Endothelial cell of hepatic sinusoid (primary cell): ENCODE results near the gene SPIRE2.
"Not testable (repeated sequence)": the region's sequence is repeated elsewhere in the genome, so short reads cannot be mapped to it uniquely, and the experiment has no call there.

Experiments
- in situ Hi-C: cut with HindIII; loops from 2 replicates; pipeline ENCODE4 v1.10.0; 2017; ENCODE audit warnings: low sequenced_read_pairs

The SPIRE2 gene

DNA sequence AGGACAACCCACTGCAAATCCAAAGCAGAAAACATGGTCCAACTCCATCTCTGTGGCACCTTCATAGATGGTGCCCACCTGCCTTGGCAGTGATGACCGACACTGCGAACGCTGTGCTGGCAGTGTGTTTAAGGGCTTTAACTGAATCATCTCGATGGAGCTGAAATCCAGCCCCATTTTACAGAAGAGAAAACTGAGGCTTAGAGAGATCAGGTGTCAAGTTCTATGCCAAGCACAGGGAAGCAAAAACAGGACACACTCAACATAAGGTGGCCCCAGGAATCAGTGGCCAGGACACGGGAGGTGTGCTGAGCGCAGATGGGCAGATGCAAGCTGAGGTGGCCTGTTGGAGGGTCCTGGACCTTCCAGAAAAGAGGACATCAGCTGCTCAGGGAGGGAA, 34.5 kb downstream of the SPIRE2 start:
- in situ Hi-C loops, result no loop called here

DNA sequence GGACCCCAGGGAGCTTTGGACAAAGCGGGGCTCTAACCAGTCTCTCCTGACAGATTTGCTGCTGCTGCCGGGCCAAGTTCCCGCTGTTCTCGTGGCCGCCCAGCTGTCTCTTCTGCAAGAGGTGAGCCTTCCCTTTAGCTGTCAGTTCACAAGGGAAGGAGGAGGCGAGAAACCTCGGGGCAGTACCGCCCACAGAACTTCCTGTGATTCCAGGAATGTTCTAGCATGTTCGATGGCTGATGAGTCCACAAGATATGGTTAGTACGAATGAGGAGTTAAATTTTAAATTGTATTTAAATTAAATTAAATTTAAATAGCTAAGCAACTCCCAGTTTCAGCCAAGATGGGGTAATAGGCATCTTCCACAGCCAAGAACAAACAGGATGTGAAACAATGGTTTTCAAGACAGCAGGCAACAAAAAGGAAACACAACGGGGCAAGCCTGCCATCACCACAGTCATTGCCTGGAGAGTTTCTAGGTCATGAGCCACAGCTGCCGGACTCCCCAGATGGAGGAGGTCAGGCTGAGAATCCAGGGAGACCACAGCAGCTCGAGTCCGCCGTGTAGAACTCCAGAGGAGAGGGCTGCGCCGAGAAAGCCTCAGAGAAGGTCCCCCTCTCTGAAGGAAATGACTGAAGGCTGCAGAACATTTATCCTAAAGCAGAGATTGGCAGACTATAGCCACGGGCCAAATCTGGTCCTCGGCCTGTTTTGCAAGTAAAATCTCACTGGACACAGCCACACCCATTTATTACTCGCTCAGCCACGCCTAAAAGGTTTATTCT, 35.7 kb downstream of the SPIRE2 start:
- in situ Hi-C loops, result no loop called here

DNA sequence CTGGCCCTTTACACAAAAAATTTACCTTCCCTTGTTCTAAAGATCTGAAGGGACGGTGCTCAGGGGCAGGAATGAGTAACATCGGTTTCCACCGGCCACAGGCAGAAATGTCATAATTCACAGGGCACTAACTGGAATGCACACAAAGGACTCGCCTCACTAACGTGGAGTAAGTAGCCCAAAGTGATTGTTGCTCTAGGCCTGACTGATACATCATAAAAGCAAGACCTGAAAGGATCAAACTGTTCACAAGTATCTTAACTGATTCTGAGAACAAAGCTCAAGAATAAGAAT, 36.2 kb downstream of the SPIRE2 start:
- in situ Hi-C loops, result no loop called here

DNA sequence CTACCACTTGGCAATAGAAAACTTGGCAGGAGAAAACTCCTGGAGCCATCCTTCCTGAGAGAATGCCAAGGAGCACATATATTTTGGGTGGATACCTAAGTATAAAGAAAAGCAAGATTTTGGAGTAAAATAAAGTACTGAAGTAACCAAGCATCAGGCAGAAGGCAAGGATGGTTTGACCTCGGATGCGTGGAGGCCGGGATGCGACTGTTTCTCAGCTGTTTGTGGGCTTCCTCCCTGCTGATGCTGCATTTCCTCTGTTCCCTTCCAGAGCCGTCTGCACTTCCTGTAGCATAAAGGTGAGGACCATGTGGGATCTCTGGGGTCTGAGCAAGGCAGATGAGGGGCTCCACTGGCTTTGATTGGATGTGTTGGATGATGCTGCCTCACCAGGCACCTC, 39.6 kb downstream of the SPIRE2 start:
- in situ Hi-C loops, result no loop called here

DNA sequence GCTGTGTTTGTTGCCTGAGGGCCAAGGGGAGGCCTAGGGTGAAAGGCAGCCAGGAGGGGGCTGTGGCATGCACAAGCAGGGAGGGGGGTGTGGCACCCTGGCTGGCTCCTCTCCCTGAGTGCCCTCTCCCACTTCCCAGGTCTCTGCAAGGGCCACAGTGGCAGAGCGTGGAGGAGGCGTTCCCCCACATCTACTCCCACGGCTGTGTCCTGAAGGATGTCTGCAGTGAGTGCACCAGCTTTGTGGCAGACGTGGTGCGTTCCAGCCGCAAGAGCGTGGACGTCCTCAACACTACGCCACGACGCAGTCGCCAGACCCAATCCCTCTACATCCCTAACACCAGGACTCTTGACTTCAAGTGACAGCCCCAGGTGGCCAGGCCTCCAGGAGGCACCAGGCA, 41.6 kb downstream of the SPIRE2 start:
- in situ Hi-C loops, result no loop called here

DNA sequence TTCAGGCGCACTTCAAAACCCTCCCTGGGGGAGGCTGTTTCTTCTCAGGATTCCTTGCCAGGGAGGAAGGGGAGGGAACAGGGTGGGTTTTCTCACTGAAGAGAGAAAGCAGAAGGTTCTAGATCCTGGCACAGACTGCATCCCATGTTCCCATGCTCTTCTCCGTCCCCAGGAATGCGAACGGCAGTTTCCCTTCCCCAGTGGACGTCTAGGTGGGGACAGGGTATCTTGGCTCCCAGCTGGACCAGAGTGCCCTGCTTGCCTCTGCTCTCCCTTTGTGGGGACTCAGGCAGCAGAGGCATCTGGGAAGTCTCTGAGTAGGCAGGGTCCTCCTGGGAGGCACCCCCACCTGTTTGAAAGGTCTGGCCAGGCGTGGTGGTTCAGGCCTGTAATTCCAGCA, 42.2 kb downstream of the SPIRE2 start:
- in situ Hi-C loops, result no loop called here

DNA sequence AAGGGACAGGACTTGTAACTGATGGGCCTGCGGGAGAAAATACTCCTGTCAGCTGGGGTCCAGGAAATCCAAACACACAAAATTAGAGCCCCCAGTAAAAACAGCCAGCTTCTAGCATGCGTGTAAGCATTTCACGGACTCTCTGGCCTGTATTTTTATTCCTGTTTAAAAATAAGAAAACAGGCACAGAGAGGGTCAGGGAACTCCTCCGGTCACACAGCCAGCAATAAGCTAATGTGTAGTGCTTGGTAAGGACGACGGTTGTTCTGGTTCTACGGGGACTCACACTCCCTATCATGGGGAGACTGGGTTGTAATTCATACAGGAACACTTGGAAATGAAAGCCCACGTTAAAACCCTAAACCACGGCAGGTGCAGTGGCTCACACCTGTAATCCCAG, 43.6 kb downstream of the SPIRE2 start:
- in situ Hi-C loops, result no loop called here

DNA sequence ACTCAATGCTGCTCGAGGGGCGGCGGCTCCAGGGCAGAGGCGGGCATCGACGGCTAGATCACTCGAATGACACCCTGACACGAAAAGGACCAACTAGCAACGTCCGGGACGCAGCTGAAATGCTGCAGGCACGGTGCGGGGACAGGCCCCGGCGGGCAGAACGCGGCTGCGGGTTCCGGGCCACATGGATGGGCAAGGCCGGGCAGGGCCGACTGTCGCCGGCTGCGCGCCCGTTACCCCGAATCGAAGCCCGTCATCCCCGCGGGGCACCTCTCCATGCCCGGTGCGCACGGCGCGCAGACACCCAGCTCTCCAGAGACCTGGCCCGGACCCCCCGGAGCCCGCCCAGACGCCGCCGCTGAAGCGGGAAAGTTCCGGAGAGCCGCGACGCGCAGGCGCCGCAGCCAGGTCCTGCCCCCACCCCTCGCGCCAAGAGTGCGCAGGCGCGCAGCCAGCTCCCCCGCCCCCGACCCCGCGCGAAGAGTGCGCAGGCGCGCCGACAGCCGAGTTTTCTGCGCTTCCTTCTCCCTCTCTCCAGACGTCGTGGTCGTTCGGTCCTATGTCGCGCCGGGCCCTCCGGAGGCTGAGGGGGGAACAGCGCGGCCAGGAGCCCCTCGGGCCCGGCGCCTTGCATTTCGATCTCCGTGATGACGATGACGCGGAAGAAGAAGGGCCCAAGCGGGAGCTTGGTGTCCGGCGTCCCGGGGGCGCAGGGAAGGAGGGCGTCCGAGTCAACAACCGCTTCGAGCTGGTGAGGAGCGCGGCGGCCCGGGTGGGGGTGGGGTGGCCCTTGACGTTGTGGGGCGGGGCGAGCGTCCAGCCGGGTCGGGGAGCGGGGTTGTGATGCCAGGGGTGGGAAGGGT, 45.1 kb downstream of the SPIRE2 start, which contains the start of gene TCF25:
TCF25 (plus strand) TSS at position 484 of the 863 bp plus-strand sequence; CDS start at position 560, 76 bp downstream.
- in situ Hi-C loops, result no loop called here

DNA sequence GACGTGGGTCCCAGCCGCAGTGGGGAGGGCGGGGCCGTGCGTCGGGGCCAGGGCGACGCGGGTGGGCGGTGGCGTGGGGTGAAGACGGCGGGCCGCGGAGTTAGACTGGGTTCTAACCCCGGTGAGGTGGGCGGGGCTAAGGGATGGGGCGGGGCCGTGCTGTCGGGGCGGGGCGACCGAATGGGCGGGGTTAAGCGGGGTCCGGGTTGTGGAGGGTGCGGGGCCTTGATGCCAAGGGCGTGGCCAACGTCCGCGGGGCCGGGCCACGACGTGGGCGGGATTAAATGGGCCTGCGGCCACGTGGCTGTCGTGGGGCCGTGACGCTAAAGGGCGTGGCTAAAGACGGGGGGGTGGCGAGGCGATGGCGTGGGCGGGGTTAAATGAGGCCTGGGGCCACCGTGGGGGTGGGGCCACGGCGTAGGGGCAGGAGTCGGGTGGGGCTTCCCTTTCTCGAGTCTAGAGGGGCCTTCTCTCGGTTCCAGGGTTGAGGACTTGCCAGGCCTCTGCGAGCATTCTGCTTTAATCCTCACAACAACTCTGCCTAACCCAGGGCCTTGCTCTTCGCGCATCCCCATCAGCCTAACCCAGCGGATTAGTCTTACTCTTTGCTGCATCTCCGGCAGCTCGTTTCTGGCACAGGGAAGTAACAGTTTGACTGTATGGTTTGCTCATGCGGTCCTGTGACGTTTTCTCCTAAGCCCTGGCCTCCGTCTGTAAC, 45.9 kb downstream of the SPIRE2 start:
- in situ Hi-C loops, result no loop called here

DNA sequence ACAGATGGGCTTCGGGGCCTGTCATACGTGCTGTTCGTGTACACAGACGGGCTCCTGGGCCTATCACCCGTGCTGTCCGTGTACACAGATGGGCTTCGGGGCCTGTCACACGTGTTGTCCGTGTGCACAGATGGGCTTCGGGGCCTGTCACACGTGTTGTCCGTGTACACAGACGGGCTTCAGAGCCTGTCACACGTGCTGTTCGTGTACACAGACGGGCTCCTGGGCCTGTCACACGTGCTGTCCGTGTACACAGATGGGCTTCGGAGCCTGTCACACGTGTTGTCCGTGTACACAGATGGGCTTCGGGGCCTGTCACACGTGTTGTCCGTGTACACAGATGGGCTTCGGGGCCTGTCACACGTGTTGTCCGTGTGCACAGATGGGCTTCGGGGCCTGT, 50.8 kb downstream of the SPIRE2 start:
- in situ Hi-C loops, result not testable (repeated sequence)

DNA sequence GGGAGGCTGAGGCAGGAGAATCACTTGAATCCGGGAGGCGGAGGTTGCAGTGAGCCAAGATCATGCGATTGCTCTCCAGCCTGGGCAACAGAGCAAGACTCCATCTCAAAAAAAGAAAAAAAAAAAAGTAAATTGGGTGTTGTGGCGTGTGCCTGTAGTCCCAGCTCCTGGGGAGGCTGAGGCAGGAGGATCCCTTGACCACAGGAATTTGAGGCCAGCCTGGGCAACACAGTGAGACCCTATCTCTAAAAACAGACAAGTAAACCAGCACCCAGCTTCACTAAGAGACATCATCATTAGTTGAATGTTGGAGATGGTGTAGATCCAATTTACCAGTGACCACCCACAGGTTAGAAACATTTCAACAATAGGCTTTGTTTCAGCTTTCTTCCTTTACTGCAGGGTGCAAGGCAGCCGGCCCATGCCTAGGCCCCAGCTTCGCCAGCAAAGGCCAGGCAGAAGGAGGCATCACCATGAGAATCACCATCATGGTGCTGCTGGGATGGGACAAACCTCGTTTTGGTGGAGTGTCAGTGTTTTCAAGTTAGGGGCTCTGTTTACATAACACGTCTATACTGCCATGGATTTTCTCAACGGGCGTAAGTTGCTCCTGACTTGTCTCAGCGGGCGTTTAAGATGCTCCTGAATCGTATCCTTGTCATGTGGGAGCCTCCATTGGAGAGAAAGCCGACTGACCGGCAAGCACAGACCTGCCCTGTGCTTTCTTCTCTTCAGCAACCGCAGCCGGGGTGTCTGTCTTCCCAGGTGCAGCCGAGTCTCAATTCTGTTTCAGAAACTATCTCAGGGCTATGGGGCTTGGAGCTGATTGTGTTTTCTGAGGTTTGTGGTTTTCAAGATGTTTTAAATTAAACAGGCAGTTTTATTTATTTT, 52.4 kb downstream of the SPIRE2 start:
- in situ Hi-C loops, result no loop called here

DNA sequence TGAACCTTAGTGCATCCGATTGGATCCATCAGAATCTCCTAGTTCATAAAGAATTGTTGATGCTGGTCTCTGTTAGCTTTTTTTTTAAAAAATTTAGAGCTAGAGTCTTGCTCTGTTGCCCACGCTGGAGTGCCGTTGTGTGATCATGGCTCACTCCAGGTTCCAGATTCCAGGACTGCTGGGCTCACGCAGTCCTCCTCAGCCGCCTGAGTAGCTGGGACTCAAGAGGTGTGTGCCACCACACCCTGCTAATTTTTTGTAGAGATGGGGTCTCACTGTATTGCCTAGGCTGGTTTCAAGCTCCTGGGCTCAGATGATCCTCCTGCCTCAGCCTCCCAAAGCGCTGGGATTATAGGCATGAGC, 53.1 kb downstream of the SPIRE2 start:
- in situ Hi-C loops, result no loop called here

DNA sequence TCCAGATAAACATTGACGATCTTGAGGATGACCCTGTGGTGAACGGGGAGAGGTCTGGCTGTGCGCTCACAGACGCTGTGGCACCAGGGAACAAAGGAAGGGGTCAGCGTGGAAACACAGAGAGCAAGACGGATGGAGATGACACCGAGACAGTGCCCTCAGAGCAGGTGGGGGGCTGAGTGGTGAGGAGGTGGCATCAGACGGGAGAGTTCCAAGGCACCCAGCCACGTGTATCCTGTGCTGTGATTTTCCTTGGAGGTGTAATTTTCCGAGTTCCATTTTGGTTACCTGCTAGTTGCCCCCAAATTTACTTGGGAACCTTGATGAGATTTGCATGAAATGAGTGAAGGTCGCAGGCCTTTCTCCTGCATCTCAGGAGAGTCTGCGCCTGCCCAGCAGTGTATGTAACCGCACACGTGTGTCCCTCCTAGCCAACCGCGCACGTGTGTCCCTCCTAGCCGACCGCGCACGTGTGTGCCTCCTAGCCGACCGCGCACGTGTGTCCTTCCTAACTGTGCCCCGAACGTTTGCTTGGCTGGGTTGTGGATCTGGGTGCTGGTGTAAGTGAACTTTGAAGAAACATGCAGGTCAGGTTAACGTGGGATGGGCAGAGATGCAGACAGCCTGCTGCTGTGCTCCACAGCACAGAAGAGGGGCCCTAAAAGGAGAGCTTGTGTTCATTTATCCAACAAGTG, 55.2 kb downstream of the SPIRE2 start:
- in situ Hi-C loops, result no loop called here

DNA sequence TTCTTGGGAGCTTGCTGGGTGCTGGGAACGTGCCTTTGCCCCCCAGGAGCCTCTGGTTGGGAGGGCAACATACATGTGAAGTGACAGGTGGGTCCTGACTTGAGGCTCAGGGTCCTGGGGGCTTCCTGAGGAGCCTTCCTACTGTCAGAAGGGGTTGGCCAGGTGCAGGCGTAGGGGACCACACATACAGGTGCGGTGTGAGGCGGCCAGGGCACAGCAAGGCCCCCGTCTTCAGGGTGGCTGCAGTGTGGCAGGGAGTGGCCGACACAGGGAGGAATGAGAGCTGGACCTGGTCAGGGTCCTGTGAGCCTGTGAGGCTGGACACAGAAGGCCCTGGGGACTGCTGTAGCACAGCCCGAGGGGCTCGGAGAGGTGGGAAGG, 55.8 kb downstream of the SPIRE2 start:
- in situ Hi-C loops, result no loop called here

DNA sequence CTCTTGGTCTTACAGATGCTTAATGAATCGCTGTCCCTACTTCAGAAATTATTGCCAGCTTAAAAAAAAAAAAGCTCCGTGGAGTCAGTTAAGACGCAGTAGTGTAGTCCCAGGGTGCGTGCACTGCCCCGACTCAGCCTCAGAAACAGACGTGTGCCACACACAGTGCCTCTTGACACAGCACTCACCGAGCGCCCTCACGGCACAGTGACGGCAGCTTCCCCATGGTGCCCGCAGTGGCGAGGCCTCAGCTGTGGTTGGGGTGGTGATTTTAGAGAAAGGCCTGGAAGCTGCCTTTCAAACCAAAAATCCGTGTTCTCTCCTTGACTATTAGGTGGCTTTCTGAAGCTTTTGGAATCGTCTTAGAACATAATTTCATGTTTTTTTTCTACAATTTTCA, 59.0 kb downstream of the SPIRE2 start:
- in situ Hi-C loops, result no loop called here

DNA sequence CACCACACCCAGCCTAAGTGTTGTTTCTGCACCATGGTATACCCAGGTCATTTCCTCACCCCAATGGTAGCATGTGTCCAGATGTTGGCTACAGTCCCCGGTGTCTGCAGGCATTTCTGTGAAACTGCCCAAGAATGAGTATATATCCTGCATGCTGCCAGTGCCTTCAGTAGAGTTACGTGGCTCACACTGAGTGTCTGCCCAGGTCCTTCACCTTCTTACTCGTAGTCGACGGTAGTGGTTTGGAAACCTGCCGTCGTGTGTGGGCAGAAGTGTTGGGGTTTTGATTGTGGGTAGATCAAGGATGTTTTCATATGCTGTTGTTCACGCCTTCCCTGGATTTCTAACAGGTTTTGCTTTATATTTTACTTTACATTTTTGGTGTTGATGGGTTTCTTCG, 61.9 kb downstream of the SPIRE2 start:
- in situ Hi-C loops, result no loop called here

DNA sequence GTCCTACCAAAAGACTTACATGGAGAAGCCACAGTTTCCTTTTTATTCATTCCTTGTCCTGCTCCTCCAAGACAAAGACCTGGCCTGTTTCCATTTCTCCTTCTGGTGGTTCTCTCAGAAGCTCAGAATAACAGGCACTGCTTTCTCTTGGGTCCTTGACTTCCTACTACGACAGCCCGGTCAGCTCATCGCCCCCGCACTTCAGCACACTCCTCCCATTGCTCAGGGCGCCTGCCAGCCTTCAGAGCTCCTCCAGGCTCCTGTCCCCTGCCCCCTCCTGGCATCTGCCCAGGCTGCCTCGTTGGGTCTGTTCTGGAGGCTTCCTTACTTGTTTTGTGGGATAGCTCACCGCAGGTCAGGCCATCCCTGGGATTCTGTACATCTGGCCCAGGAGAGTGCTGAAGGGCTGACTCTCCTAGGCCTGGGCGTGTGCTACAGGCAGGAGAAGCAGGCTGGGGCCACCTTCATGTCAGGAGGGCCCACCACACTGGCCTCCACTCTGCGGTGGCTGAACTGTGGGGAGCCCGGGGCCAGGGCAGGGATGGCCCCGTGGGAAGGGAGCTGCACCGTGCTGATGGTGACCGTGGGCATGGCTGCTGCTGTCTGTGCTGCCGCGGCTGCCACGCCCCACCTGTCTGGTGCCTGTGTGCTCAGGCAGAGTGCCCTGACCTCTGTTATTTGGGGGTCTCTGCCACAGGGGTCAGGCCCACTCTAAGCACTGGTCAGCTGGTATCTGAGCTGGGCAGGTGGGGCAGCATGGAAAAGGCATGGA, 62.8 kb downstream of the SPIRE2 start:
- in situ Hi-C loops, result no loop called here

DNA sequence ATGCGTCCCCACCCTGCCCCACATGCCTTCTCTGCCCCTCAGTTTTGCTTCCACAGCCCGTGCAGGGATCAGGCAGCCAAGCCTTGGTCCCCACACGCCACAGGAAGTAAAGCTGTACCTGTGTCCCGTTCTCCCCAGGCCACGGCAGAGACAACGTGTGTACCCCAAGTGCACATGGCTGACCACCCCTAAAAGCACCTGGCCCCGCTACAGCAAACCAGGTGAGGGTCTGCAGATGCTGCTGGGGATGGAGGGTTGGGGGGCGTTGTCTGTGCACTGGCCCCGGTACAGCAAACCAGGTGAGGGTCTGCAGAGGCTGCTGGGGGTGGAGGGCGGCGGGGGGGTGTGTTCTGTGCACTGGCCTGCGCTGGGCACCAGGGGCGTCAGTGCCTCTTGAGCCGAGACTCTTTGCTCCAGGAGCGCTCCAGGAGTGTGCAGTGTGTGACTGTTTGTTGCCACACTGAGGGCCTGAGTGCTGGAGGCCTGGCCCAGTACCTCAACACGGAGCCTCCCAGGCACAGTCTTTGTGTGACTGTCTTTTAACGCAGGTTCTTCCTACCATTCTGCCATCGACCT, 63.9 kb downstream of the SPIRE2 start:
- in situ Hi-C loops, result no loop called here

DNA sequence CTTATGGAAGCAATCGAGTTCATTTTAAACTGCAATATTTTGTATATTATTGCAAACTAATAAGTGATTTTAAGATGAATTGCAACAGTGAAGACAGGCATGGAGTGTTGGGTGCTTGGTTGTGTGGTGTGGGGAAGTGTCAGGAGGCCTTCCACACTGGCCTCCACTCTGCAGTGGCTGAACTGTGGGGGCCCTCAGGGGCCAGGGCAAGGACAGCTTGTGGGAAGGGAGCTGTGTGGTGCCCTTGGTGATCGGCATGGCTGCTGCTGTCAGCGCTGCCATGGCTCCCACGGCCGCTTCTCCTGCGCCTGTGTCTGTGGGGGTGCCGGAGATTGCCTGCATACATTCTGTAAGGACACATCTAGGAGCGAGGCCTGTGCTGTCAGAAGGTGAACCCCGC, 64.4 kb downstream of the SPIRE2 start:
- in situ Hi-C loops, result no loop called here
